ENCODE measurements around the gene NT5DC4. TPM values are rescaled to one million over a fixed set of nuclear protein-coding genes. Genes with fewer than 3 reads are reported as not detected.

The NT5DC4 gene
- polyA plus RNA-seq, 3 donors: 0.18 to 1.4 (median 0.37) TPM

DNA sequence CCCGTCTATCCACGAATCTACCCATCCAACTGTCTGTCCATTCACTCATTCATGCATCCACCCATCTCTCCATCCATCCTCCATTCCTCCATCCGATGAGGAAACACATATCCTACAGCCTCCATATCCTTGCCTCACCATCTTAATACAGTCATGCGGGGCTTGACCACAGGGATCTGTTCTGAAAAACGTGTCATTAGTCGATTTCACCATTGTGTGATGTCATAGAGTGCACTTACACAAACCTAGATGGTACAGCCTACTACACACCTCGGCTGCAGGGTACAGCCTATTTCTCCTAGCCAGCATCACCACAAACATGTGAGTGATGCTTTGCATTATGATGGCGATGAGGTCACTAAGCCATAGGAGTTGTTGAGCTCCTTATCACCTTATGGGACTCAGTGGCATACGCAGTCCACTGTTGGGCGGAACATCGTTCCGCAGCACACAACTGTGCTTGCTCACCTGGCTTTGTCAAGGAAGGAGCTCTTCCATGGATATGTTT, 1.9 kb upstream of the NT5DC4 start:
- DNase-seq (ENCODE audit: extremely low read depth in 1 of 11, low read depth in 9 of 11, low spot score in 4 of 11): no peak

DNA sequence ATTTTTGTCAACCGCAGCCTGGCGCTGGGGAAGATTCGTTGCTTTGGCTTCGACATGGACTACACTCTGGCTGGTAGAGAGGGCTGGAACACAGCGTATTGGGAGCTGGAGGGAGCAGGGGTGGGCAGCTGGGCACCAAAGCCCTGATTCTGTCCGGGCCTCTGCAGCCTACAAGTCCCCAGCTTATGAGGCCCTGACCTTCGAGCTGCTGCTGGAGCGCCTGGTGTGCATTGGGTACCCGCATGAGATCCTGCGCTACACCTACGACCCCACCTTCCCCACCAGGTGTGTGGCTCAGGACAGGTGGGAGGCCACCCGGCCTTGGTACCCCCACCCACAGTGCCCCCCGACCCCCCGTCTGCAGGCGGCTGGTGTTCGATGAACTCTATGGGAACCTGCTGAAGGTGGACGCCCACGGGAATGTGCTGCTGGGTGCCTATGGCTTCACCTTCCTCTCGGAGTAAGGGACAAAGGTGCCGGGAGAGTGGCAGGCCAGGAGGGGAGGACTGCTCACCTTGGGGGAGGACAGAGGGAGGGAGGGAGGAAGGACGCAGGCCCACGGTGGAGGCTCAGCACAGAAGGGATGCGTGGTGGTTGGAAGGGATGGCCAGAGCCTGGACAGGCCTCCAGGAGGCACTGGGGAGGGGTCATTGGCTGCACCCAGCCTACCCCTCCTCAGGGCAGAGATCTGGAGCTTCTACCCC, 1.2 kb downstream of the NT5DC4 start:
- no peak for DNase-seq (ENCODE audit: extremely low read depth in 1 of 11, low read depth in 9 of 11, low spot score in 4 of 11)

DNA sequence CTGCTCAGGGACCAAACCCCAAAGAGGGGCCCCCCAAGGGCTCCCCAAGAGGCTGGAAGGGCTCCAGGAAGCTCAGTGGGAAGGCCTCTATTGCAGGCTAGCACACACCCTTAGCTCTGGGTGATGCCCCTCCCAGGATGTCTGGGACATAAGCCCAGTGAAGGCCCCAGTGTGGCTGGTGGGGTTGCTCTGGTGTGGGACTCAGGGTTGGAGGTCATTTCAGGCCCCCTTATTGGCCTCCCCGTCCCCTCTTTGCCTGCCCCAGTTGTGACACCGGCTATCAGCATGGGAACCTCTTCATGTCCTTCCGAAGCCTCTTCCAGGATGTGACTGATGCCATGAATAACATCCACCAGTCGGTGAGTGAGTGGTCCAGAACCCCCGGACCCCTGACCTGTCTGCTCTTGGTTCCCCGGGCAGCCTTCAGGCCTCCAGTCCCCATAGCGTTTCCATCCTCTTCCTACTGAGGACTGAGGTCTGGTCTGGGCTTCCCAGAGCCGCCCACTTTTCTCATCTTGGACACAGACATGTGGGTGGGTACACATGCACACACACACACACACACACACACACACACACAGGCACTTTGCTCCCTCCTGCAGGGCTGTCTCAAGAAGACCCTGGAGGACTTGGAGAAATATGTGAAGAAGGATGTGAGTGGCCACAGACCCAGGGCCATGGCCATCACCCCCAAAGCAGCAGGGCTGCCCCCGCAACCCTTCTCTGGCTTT, 2.2 kb downstream of the NT5DC4 start:
- DNase-seq (ENCODE audit: extremely low read depth in 1 of 11, low read depth in 9 of 11, low spot score in 4 of 11): no peak

DNA sequence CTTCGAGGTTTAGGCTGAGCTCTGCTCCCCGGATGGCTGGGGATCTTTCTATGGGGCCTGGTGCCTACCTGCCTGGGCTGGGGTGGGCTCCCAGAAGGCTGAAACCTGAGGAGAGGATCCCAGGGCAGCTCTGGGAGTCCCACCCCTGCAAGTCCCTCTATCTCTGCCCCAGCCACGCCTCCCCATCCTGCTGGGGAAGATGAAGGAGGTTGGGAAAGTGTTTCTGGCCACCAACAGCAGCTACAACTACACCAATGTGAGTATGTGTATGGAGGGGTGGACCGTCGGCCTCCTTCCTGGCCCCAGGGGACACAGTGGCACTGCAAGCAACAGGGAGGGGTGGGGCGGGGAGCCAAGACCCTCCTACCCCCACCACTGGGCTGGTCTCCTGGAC, 2.7 kb downstream of the NT5DC4 start:
- DNase-seq (ENCODE audit: extremely low read depth in 1 of 11, low read depth in 9 of 11, low spot score in 4 of 11): no peak

DNA sequence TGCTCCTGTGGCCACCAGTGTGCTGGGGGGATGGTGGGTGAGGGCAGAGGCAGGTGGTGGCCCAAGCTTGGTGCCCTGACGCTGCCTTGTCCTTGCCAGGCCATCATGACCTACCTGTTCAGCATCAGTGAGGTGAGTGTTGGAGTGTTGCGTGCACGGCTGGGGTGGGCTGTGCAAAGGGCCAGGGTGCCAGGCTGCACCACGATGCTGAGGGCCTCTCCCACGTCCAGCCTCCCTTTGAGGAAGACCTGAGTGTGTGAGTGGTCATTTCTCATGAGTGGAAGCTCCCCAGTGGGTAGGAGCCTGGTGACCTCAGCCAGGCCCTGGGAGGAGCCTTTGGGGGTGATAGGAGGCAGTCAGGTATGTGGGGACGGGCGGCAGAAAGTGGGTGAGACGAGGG, 3.2 kb downstream of the NT5DC4 start:
- DNase-seq (ENCODE audit: extremely low read depth in 1 of 11, low read depth in 9 of 11, low spot score in 4 of 11): no peak

DNA sequence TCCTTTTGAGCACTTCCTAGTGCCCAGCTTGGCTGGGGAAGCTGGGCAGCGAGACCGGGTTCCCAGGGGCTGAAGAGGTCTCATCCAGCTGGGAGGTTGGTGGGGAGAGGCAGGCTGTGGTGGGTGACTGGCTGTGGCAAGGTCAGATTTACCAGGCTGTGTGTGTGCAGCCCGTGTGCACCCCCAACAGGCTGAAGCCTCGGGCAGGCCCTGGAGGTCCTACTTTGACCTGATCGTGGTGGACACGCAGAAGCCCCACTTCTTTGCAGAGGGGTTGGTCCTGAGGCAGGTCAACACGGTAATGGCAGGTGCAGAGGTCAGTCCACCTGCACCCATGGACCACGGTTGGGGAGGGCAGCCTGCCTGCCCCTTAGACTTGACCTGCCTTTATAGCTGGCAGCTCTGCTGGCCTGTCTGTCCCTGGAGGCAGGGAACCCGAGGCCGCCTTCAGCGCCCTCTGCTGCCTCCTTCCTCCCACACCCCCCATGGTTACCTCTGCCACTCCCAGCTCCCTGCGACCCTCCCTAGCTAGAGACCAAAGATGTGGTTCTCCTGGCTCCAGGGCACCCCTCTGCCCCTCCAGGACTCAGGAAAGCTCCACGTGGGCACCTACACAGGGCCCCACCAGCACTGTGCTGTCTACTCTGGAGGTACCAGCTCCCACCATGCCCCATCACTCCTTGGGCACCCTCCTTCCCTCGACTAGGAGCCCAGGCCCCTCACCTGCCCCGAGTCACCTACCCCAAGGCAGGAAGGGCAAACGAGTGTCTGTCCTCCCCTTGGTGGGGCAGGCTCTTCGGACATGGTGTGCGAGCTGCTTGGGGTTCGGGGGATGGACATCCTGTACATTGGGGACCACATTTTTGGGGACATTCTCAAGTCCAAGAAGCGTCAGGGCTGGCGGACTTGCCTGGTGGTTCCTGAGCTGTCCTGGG, 4.0 kb downstream of the NT5DC4 start:
- DNase-seq (ENCODE audit: extremely low read depth in 1 of 11, low read depth in 9 of 11, low spot score in 4 of 11): no peak

DNA sequence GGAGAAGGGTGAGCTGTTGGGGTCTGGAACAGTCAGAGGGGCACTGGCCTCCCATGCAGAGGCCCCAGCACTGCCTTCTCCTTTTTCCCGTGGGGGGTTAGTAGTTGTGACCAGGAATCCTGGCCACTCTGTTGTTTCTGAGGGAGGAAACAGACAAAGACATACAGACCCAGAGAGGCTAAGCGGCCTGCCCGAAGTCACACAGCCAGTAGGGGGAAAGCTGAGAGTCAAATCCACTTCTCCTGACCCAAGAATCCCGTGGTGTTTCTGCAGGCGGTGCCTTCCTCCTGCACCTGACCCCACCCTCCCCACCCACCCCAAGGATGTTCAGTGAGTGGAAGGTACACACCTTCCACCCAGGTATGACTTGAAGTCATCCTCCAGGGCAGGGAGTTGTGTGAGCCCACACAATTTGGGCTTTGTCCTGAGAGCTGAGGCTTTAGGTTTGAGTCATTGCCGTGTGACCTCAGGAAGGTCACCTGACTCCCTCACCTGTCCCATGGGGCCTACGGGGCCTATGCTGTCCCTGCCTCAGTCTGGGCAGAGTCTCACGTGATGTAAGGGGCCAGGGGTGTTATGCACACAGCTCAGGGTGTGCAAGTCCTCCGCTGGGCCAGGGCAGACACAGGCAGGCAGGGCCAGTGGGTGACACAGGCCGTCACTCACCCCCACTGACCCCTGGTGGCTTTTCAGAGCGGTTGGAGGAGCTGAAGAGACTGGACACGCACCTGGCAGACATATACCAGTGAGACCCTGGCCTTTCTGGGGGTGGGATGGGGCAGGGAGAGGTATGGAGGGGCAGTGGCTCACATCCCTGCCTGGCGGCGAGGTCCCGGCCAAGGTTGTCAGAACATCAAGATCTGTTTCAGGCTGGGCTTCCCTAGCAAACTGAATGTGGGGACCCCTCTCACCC, 5.0 kb downstream of the NT5DC4 start:
- no peak for DNase-seq (ENCODE audit: extremely low read depth in 1 of 11, low read depth in 9 of 11, low spot score in 4 of 11)

DNA sequence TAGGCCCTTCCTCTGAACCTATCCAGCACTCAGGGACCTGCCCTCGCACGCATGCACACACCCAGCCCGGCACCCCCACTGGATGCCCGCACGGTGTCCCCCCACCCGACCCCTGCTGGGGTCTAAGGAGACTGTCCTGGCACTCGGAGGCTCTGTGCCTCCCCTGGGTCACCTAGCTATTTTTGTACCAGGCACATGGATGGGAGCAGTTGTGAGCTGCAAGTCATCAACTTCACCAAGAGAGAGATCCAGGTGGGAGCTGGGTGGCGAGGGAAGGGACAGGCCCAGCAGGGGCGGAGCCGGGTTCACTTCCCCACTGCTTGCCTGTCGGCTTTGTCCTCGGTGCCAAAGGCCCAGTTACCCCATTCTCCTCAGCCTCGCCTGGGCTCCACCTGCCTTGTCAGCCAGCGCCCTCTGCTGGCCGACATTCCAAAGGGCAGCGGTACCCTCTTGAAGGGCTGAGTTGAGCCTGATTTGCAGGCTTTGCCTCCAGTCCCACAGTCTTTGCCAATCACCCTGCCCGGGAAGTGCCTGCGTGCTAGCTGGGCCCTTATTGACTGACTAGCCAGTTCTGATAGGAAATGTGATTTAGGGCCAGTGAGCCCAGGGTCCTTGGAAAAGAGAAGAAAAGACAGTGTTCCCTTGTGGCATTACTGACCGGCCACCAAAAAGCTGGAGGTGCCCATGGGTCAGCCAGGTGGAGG, 5.8 kb downstream of the NT5DC4 start:
- DNase-seq (ENCODE audit: extremely low read depth in 1 of 11, low read depth in 9 of 11, low spot score in 4 of 11): peak; percentile 64 to 85 (median 76)

DNA sequence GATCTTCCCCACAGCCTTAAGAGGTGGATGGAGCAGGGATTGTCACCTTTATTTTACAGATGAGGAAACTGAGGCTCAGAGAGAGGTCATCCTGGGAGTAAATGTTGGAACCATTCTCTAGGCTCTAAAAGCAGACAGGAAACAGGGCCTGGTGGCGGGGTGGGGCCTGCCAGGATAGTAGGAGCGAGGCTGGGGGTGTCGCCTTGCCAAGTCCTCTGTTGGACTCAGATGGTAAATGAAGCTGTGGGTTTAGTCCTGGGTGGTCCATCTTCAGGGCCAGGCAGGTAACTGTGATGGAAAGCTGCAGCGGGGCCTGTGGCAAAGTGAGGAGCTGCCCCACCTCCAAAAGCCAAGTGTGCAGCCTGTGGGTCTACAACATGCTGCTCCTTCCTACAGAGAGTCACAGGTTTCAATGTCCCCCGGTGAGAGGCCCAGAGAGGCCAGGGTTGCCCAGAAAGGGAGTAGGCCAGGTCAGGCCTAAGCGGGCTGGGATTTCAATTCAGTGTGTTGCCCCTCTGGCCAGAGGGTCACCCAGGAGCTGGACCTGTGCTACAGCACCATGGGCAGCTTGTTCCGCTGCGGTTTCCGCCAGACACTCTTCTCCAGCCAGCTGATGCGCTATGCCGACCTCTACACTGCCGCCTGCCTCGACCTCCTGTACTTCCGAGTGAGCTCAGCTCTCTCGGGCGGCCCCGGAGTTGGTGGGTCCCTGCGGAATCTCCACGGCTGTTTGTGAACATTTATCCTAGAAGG, 6.6 kb downstream of the NT5DC4 start:
- DNase-seq (ENCODE audit: extremely low read depth in 1 of 11, low read depth in 9 of 11, low spot score in 4 of 11): no peak

DNA sequence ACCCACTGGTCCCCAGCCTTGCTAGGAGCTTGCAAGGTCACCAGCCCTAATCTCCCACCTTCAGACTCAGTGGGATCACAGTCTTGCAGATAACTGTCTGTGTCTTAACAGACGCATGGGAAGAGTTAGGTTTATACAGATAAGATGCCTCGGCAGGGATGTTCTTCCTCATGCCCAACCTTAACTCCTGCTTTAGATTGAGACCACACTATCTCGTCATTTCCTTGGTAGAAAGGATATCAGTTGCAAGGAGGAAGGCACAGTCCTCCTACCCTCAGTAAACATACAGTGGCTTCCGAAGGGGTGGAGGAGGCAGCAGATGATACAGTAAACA, 7.2 kb downstream of the NT5DC4 start:
- DNase-seq (ENCODE audit: extremely low read depth in 1 of 11, low read depth in 9 of 11, low spot score in 4 of 11): no peak

DNA sequence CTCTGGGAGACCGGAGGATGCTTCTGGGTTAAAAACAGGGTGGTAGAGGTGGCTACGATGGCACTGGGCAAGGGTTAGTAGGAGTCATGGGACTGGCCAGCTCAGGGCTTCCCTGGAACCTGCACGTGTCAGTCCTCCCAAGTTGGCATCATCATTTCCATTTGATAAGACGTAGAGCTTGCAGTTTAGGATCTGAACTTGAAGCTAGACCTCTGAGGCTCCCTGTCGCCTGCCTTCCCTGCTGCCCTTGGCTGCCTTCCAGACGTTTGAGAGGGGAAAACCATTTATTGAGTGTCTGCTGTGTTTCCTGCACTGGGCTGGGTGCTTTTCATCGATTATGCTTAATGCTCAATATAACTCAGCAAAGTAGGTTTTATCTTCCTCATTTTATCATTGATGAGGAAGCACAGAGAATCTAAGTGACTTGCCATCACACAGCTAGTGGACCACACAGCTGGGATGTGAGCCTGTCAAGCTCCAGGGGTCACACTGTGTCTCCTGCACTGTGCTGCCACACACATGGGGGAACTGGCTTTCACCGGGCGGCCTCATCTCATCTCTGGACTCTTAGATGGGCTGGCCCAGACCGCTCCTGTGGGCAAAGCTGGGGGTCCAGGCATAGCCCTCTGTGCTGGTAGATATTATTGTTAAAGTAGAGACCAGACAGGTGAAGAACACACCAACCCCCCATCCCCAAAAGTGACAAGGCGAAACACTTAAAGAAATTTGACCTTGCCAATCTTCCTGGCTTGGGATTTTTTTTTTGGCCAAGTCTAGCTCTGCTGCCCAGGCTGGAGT, 7.8 kb downstream of the NT5DC4 start:
- DNase-seq (ENCODE audit: extremely low read depth in 1 of 11, low read depth in 9 of 11, low spot score in 4 of 11): no peak

DNA sequence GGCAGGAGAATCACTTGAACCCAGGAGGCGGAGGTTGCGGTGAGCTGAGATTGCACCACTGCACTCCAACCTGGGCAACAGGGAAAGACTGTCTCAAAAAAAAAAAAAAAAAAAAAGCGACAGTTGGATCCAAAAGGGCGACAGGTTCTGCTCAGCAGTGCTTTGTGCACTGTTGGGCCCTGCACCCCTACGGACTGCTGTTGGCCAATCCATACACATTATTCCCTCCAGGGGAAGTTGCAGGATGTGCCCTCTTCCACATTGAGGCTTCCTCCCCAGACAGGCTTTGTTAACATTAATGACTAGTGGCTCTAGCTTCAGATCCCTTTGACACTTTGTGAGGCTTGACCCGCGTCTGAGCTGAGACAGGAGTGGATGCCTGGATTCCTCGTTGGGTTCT, 9.4 kb downstream of the NT5DC4 start:
- DNase-seq (ENCODE audit: extremely low read depth in 1 of 11, low read depth in 9 of 11, low spot score in 4 of 11): no peak

DNA sequence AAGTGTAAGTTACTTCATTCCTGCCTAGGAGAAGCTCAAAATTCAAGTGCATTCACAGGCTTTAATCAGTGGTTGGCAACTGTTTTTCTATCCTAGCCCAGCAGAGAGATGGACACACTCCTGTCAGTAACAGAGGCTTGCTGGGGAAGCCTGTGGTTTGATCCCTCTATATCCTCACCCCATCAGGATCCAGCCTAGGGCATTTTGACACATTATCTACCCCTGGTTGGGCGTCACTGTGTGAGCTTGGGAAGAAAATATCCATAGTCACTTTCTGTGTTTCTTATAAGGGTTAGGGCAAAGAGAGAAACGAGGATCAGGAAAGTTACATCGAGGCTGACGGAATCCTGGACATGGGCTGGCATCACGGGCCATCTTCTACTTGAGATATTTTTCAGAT, 10.0 kb downstream of the NT5DC4 start:
- no peak for DNase-seq (ENCODE audit: extremely low read depth in 1 of 11, low read depth in 9 of 11, low spot score in 4 of 11)

DNA sequence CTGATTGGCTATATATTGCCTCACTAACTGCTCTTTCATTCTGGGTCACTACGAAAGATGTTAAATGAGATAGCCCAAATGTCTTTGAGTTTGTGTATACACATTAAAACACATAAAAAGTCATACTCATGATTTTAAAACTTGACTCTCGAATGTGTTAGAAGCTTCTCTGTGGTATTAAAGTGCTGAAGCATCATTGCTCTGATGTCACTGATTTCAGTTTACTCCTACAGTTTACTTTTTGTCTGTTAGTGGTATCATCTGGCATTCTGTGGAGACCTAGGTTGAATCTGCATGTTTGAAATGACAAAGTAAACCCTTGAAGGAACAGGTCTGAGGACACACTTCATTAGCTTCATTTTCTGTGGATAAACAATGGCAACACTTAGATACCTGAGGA, 10.7 kb downstream of the NT5DC4 start:
- DNase-seq (ENCODE audit: extremely low read depth in 1 of 11, low read depth in 9 of 11, low spot score in 4 of 11): no peak

DNA sequence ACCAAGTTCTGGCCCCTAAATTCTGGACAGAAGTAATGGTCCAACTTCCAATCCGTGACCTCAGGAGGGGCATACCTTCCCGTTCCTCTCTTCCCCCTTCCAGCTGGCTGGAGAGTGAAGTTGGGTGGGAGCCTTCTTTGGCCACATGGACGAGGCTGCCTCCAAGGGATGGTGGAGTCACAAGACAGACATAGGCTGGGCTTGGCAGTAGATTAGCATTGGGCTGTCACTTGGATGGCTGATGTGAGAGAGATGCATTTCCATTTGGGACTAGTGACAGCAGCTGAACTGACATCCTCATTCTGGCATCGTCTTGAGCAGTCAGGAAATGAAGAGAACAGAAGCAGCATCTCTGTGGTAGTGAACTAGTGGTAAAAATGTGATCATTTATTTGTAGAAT, 12.6 kb downstream of the NT5DC4 start:
- no peak for DNase-seq (ENCODE audit: extremely low read depth in 1 of 11, low read depth in 9 of 11, low spot score in 4 of 11)

DNA sequence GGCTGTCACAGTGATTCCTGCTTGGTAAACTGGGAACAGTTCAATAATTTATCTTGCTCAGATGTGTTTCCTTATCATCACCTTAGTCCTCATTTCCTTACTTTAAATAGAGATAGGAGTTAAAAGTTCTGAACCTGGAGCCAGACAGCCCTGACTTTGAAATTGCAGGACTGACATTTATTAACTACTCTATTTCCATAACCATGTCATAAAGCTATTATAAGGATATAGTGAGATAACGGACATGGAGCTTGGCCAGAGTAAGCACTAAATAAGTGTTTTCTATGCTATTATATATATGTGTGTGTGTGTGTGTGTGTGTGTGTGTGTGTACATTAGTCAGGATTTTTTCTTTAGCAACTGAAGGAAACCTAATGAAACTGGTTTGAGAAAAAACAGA, 13.1 kb downstream of the NT5DC4 start:
- no peak for DNase-seq (ENCODE audit: extremely low read depth in 1 of 11, low read depth in 9 of 11, low spot score in 4 of 11)

Data from renal cortex interstitium (tissue), 11 donors.